Activated naive CD4-positive, alpha-beta T cell treated with anti-CD3 and anti-CD28 coated beads, Interleukin-2, amount 50 U/mL, for 16 hours (primary cell): ENCODE measurements around the gene ORM1.
"Not testable (repeated sequence)": the region's sequence is repeated elsewhere in the genome, so short reads cannot be mapped to it uniquely, and the experiment has no call there.

Experiments used
- DNase-seq: peaks from one replicate; pipeline ENCODE4 v3.0.0-alpha.2; 2020

Gene ORM1

GRCh38 chr9:114308361-114308950 is 14.4 kb upstream of the ORM1 start:
- DNase-seq = no peak

DNA sequence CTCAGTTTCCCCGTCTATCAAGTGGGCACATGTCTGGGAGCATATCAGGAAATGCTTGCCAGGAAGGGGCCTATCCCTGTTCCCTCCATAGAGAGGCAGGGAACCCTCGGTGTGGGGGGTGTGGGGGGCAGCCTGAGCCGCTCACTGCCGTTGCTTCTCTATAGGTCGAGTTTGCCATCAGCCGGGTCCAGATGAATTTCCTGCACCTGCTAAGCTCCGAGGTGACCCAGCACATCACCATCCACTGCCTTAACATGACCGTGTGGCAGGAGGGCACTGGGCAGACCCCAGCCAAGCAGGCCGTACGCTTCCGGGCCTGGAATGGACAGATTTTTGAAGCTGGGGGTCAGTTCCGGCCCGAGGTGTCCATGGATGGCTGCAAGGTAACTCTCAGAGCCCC is 13.8 kb upstream of the ORM1 start:
- DNase-seq = no peak

DNA sequence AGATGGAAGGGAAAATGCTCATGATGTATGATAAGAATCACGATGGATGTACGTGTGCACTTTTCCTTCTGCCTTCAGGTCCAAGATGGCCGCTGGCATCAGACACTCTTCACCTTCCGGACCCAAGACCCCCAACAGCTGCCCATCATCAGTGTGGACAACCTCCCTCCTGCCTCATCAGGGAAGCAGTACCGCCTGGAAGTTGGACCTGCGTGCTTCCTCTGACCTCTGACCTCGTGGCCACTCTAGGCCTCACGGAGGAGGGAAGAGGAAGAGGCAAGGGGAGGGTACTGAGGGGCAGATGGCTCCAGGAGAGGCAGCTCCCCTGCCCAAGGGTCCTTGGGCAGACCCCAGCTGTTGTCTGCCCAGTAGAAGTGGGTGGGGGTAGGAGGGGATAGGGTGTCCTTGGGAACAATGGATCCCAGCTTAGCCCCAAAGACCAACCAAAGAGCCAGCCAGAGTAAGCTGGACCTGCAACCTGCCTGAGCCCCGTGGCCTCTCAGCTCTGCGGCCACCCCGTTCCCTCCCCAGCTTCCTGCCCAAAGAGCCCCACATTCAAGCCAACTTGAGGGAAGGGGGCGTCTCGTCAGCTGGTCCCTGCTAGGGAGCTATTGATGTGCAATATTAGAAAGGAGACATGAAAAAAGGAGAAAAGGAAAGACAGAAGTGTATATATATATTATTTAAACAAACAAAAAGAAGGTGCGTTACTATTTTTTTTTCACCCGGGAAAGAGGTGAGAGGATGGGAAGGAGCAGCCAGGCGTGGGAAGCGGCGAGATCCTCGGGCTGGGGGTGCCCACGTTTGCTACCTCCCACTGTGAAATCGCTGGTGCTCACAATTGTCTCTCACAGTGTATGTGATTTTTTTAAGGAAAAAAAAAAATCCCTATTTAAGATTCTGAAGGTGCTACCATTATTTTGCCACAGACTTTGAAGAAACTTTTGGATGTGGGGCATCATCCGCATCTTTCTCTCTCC is 12.1 kb upstream of the ORM1 start:
- no peak for DNase-seq

GRCh38 chr9:114311571-114312512 is 11.1 kb upstream of the ORM1 start:
- no peak for DNase-seq

GRCh38 chr9:114312513-114312875 is 10.4 kb upstream of the ORM1 start:
- no peak for DNase-seq

DNA sequence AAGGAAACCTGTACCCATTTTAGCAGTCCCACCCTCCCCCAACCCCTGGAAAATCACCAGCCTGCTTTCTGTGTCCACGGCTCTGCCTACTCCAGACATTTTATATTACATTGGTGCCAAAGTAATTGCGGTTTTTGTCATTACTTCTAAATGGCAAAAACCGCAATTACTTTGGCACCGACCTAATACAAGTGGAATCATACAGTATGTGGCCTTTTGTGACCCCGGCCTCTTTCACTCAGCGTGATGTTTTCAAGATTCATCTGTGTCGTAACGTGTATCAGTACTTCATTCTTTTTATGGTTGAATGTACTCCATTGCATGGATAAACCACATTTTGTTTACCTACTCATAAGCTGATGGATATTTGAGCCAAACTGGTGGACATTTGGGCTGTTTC is 9.7 kb upstream of the ORM1 start:
- DNase-seq = no peak

DNA sequence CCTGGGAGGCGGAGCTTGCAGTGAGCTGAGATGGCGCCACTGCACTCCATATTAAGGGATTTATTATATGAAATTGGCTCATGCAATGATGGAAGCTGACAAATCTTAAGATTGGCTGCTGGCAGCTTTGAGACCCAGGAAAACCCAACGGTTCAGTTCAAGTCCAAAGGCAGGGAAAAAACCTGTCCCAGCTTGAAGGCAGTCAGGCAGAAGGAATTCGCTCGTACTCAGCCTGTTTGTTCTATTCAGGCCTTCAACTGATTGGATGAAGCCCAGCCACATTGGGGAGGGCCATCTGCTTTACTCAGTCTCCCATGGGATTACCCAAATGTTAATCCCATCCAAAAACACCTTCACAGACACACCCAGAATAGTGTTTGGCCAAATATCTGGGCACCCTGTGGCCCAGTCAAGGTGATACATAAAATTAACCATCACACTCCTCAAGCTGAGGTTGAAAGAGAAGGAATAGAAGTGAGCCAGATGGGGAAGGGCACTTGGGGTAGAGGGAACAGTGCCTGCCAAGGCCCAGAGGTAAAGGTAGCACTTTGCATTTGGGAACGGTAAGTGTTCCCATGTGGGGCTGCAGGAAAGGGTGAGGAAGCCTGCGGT is 8.5 kb upstream of the ORM1 start:
- no peak for DNase-seq

DNA sequence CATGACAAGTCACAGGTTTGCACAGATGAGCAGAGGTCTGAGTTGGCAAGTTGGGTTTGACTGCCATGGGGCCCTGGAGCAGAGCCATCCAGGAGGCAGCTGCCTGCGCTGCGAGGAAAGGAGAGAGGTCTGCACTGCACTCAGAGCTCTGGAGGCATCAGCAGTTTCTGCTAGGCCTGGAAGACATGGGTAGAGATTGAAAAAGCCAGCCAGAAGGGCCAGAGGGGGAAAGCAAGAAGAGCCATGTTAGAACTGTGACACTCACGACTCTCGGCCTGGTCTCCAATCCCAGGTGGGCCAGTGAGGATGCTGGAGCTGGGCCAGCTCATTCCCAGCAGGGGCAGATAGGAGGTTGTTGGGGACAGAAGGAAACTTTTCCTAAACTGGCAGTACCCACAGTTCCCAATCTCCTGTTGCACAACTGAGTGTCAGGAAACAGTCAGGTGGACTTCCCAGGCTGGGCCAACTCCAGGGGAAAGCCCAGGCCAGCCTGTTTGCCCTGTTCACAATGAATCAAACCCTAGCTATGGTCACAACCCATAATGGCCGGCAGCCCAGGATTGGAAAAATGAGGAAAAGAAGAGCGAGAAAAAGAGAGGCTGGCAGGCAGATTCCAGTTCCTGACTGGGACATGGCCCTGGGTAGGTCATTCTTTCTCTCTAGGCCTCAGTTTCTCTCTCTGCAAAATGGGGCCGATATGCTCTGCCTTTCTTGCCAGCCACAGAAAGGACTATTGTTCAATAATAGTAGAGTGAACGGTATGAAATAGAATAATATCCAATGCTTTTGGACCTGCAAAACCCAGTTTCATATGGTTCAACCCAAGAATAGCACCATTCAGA is 7.8 kb upstream of the ORM1 start:
- DNase-seq = no peak

GRCh38 chr9:114315723-114316363 is 7.1 kb upstream of the ORM1 start:
- DNase-seq = no peak

GRCh38 chr9:114316605-114317230 is 6.2 kb upstream of the ORM1 start:
- no peak for DNase-seq

DNA sequence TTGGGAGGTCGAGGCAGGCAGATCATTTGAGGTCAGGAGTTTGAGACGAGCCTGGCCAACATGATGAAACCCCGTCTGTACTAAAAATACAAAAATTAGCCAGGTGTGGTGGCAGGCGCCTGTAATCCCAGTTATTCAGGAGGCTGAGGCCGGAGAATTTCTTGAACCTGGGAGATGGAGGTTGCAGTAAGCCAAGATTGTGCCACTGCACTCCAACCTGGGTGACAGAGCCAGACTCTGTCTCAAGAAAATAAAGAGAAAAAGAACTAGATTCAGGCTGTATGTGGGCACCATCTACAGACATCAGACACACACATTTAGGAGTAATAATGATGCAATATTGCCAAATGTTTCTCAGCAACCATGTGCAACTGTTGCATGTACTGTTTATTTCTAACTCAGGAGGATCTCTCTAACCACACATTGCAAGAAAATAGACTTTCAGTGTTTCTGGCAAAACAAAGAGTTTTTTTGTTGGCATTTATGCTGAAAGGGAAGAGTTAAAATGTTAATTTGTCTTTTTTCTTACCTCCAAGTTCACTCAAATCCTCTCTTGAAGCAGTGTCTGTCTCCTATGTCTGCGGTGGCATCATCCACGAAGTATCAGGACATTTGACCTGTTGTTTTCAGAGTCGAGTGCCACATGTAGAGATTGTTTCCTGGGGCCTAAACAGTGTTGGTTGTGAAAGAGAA is 5.1 kb upstream of the ORM1 start:
- DNase-seq = no peak

- DNase-seq = no peak
Observed at GRCh38 chr9:114318416-114318815, 4.5 kb upstream of the ORM1 start.

- DNase-seq = no peak
Observed at GRCh38 chr9:114319147-114319546, 3.8 kb upstream of the ORM1 start.

DNA sequence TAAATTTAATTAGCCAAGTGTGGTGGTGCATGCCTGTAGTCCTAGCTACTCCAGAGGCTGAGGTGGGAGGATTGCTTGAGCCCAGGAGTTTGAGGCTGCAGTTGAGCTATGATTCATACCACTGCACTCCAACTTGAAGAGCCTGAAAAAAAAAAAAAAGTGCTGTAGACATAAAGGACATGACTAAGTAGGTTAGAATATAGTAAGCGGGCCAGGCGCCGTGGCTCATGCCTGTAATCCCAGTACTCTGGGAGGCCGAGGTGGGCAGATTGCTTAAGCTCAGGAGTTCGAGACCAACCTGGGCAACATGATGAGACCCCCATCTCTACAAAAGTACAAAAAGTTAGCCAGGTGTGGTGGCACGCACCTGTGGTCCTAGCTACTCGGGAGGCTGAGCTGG is 2.2 kb upstream of the ORM1 start:
- not testable (repeated sequence) for DNase-seq

DNA sequence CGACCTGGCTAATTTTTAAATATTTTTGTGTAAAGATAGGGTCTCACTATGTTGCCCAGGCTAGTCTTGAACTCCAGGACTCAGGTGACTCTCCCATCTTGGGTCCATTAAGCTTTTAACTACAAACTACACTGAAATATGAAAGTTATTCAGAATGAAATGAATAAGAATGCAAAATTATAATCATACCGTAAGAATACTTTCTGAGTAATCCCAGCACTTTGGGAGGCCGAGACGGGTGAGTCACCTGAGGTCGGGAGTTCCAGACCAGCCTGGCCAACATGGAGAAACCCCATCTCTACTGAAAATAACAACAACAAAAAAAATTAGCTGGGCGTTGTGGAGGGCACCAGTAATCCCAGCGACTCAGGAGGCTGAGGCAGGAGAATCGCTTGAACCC is 1.1 kb upstream of the ORM1 start:
- DNase-seq = no peak

- not testable (repeated sequence) for DNase-seq
Observed at GRCh38 chr9:114322160-114322818, 609 bp upstream of the ORM1 start.

GRCh38 chr9:114323849-114324248 is 951 bp downstream of the ORM1 start:
- DNase-seq = not testable (repeated sequence)

DNA sequence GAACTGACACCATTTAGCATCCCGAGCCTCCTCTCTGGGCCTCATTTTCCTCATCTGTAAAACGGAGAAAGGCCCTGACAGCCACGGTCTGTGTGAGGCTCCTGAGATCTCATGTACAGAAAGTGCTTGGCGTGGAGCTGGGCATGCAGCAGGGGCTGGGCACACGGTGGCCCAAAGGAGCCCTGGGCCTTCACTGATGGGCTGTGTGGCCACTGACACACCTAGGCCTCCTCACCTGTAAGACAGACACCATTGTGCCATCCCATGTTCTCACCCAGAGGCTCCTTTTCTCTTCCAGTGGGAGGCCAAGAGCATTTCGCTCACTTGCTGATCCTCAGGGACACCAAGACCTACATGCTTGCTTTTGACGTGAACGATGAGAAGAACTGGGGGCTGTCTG is 1.6 kb downstream of the ORM1 start:
- no peak for DNase-seq

DNA sequence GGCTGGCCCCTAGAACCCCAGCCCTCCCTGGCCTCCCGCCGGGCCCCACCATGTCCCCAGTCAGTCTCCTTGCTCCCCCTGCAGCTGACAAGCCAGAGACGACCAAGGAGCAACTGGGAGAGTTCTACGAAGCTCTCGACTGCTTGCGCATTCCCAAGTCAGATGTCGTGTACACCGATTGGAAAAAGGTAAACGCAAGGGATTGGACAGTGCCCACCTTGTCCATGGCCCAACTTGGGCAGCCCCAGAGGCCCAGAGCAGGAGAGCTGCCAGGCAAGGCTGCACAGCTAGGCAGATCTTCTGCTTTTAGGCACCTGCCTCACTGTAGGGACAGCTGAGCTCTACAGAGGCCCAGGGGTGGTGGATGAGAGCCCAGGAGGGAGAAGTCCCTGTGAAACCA is 2.1 kb downstream of the ORM1 start:
- DNase-seq = not testable (repeated sequence)
